ENCODE data around the gene ACVR1B. TPM values are rescaled to one million over a fixed set of nuclear protein-coding genes. Genes with fewer than 3 reads are reported as not detected.

Gene ACVR1B
- total and polyA plus RNA-seq, 2 donors (not counting 1 experiment from before 2014, with no cell fraction given): 3.4 to 10.6 TPM

GRCh38 chr12:51955702-51956101 lies 4.2 kb downstream of the ACVR1B start:
- Histone ChIP-seq H3K4me2 (replicated peaks; ENCODE audit: low read depth, low read length, poor library complexity, severe bottlenecking) (no peak overlapping the region), H3K27me3 (replicated peaks in 1 of 4; ENCODE audit: control extremely low read depth in 1 of 4, control insufficient read depth in 3 of 4, insufficient read depth in 4 of 4, low read length in 3 of 4) (no peaks in the 10 kb centered on the region), H3K36me3 (replicated peaks in 1 of 2; ENCODE audit: control extremely low read depth in 1 of 2, control insufficient read depth in 1 of 2, extremely low read depth in 1 of 2, insufficient read depth in 2 of 2, low read length in 1 of 2) (no peaks in the 10 kb centered on the region), H3K27ac (ENCODE audit: low read length in 2 of 2) (no peak overlapping the region), H3K9me3 (ENCODE audit: control extremely low read depth in 1 of 3, control insufficient read depth in 2 of 3, insufficient read depth in 1 of 3, low read length in 2 of 3) (no peaks in the 10 kb centered on the region), H3K9ac (ENCODE audit: low read length) (no peak overlapping the region), H4K20me1 (ENCODE audit: control insufficient read depth, insufficient read depth, low read length, poor library complexity, severe bottlenecking) (no peaks in the 10 kb centered on the region), H3K4me3 (ENCODE audit: control extremely low read depth in 1 of 5, extremely low read depth in 1 of 5, insufficient read depth in 1 of 5, low read depth in 2 of 5, low read length in 4 of 5) (no peak overlapping the region), H3K4me1 (ENCODE audit: control insufficient read depth in 2 of 2, insufficient read depth in 2 of 2, low read length in 2 of 2) (peaks cover 9 to 18% of the 10 kb centered on the region in 2 donors), H2AFZ (ENCODE audit: insufficient read depth, low read depth, low read length, poor library complexity, severe bottlenecking) (no peak overlapping the region), H3K79me2 (ENCODE audit: control insufficient read depth, insufficient read depth, low read length) (no peaks in the 10 kb centered on the region)
- intact Hi-C loops (cut with micrococcal nuclease): no loop called here
- Mint-ChIP-seq H3K27me3 (no peaks in the 10 kb centered on the region), H3K9me3 (ENCODE audit: insufficient read depth) (no peaks in the 10 kb centered on the region), H3K27ac (no peak overlapping the region), H3K4me3 (no peak overlapping the region), H3K4me1 (peaks cover 25% of the 10 kb centered on the region)
- ChIA-PET CTCF (interaction anchor here (1.2 to 2.1 kb wide), 2 partner anchors 16 to 22 kb away, joined by 4 to 5 read pairs; no protein-coding TSS in a partner anchor), POLR2A (no interaction called here)
- WGBS (ENCODE audit: insufficient coverage): 100% methylated on average over 1 of the region's 1 CpG
- ATAC-seq (ENCODE audit: low read depth): no peak
- no peak for TF ChIP-seq EZH2 (IDR thresholded peaks at IDR 0.05; ENCODE audit: borderline replicate concordance, insufficient read depth, low read depth, low read length, poor library complexity, severe bottlenecking)
- TF ChIP-seq CTCF (IDR thresholded peaks at IDR 0.05): no peak
- DNase-seq: no peak

GRCh38 chr12:51958542-51958941 lies 7.0 kb downstream of the ACVR1B start:
- H3K9me3 ChIP-seq (ENCODE audit: control extremely low read depth in 1 of 3, control insufficient read depth in 2 of 3, insufficient read depth in 1 of 3, low read length in 2 of 3): no peaks in the 10 kb centered on the region
- POLR2A ChIA-PET: no interaction called here
- CTCF ChIA-PET: interaction anchor here (1.5 kb wide), 1 partner anchor 12 kb away, joined by 6 read pairs; no protein-coding TSS in a partner anchor
- ATAC-seq (ENCODE audit: low read depth) (no peak), DNase-seq (no peak)
- H2AFZ ChIP-seq (ENCODE audit: insufficient read depth, low read depth, low read length, poor library complexity, severe bottlenecking): no peak overlapping the region
- no peak overlapping the region for H3K9ac ChIP-seq (ENCODE audit: low read length)
- H3K4me3 ChIP-seq (ENCODE audit: control extremely low read depth in 1 of 5, extremely low read depth in 1 of 5, insufficient read depth in 1 of 5, low read depth in 2 of 5, low read length in 4 of 5): no peak overlapping the region
- 100% methylated on average over 7 of the region's 13 CpGs for WGBS (ENCODE audit: insufficient coverage)
- no peaks in the 10 kb centered on the region for H3K27me3 Mint-ChIP-seq
- no peaks in the 10 kb centered on the region for H3K79me2 ChIP-seq (ENCODE audit: control insufficient read depth, insufficient read depth, low read length)
- H4K20me1 ChIP-seq (ENCODE audit: control insufficient read depth, insufficient read depth, low read length, poor library complexity, severe bottlenecking): no peaks in the 10 kb centered on the region
- H3K4me1 Mint-ChIP-seq: peaks cover 7% of the 10 kb centered on the region
- no peaks in the 10 kb centered on the region for H3K4me1 ChIP-seq (ENCODE audit: control insufficient read depth in 2 of 2, insufficient read depth in 2 of 2, low read length in 2 of 2)
- peaks cover 0 to 2% of the 10 kb centered on the region in 2 experiments for H3K36me3 ChIP-seq (replicated peaks in 1 of 2; ENCODE audit: control extremely low read depth in 1 of 2, control insufficient read depth in 1 of 2, extremely low read depth in 1 of 2, insufficient read depth in 2 of 2, low read length in 1 of 2)
- TF ChIP-seq CTCF (IDR thresholded peaks at IDR 0.05): no peak
- TF ChIP-seq EZH2 (IDR thresholded peaks at IDR 0.05; ENCODE audit: borderline replicate concordance, insufficient read depth, low read depth, low read length, poor library complexity, severe bottlenecking): no peak
- H3K27ac Mint-ChIP-seq: no peak overlapping the region
- no peak overlapping the region for H3K27ac ChIP-seq (ENCODE audit: low read length in 2 of 2)
- H3K4me2 ChIP-seq (replicated peaks; ENCODE audit: low read depth, low read length, poor library complexity, severe bottlenecking): no peak overlapping the region
- intact Hi-C loops (cut with micrococcal nuclease): no loop called here
- H3K9me3 Mint-ChIP-seq (ENCODE audit: insufficient read depth): no peaks in the 10 kb centered on the region
- no peaks in the 10 kb centered on the region for H3K27me3 ChIP-seq (replicated peaks in 1 of 4; ENCODE audit: control extremely low read depth in 1 of 4, control insufficient read depth in 3 of 4, insufficient read depth in 4 of 4, low read length in 3 of 4)
- H3K4me3 Mint-ChIP-seq: no peak overlapping the region

All from B cell (primary cell).